ENCODE data around the gene SPDL1. TPM values are rescaled to one million over a fixed set of nuclear protein-coding genes. Genes with fewer than 3 reads are reported as not detected.

SPDL1 gene
- total and polyA plus RNA-seq, 2 of the 8 experiments (the other 6 are each of a cell fraction or from before 2014, with no cell fraction given): 16.9 to 44.5 TPM

GRCh38 chr5:169649486-169649885, 65.9 kb downstream of the SPDL1 start:
- Histone ChIP-seq H3K36me3 (ENCODE audit: control insufficient read depth in 2 of 4, insufficient read depth in 4 of 4, low read length in 3 of 4) (no peaks in the 10 kb centered on the region), H3K27me3 (replicated peaks in 1 of 4; ENCODE audit: control insufficient read depth in 3 of 4, extremely low read depth in 1 of 4, insufficient read depth in 3 of 4, low read length in 3 of 4) (peaks cover 0 to 3% (median 0%) of the 10 kb centered on the region in 4 experiments; a peak in 1 of 7 replicates), H3K79me2 (ENCODE audit: control insufficient read depth in 1 of 2, insufficient read depth in 2 of 2, low read length in 2 of 2) (no peaks in the 10 kb centered on the region), H3K4me3 (ENCODE audit: extremely low read depth in 1 of 4, insufficient read depth in 2 of 4, low read depth in 3 of 4, low read length in 4 of 4) (no peak overlapping the region), H2BK120ac (replicated peaks; ENCODE audit: low read depth, low read length) (no peak overlapping the region), H2BK15ac (ENCODE audit: low read length) (no peak overlapping the region), H2BK5ac (ENCODE audit: low read depth, low read length) (no peak overlapping the region), H3K23me2 (ENCODE audit: low read depth, low read length) (no peaks in the 10 kb centered on the region; the same call in 1 of the 2 replicates), H2AFZ (ENCODE audit: low read length) (no peak overlapping the region), H3K9me3 (ENCODE audit: insufficient read depth in 2 of 2, low read depth in 1 of 2, low read length in 1 of 2) (no peaks in the 10 kb centered on the region), H3K27ac (ENCODE audit: low read depth, low read length) (no peak overlapping the region), H4K91ac (replicated peaks; ENCODE audit: insufficient read length, low read length) (no peak overlapping the region), H2BK12ac (ENCODE audit: low read depth, low read length) (no peak overlapping the region), H3K4me1 (replicated peaks in 1 of 4; ENCODE audit: control insufficient read depth in 3 of 4, insufficient read depth in 4 of 4, low read length in 3 of 4) (no peaks in the 10 kb centered on the region), H2BK20ac (ENCODE audit: low read length) (no peak overlapping the region), H3K79me1 (ENCODE audit: low read depth, low read length) (no peaks in the 10 kb centered on the region), H4K5ac (ENCODE audit: insufficient read length, low read depth, low read length) (no peak overlapping the region), H3K14ac (ENCODE audit: insufficient read length) (no peak overlapping the region), H3K18ac (ENCODE audit: extremely low read depth, low read length) (no peak overlapping the region), H3K4ac (replicated peaks; ENCODE audit: insufficient read length, low read depth, low read length) (no peak overlapping the region), H3K56ac (replicated peaks; ENCODE audit: insufficient read length, low read depth, low read length) (no peak overlapping the region), H4K8ac (ENCODE audit: extremely low read depth, insufficient read depth, low read length) (no peak overlapping the region), H4K20me1 (replicated peaks in 1 of 2; ENCODE audit: control insufficient read depth in 1 of 2, insufficient read depth in 2 of 2, low read length in 2 of 2) (no peaks in the 10 kb centered on the region), H2AK5ac (ENCODE audit: low read depth, low read length) (no peak overlapping the region), H3K9ac (replicated peaks in 1 of 4; ENCODE audit: extremely low read depth in 1 of 4, low read depth in 3 of 4, low read length in 3 of 4) (no peak overlapping the region), H3K23ac (ENCODE audit: insufficient read length) (no peak overlapping the region), H3K4me2 (ENCODE audit: insufficient read depth in 1 of 2, low read depth in 2 of 2, low read length in 2 of 2) (no peak overlapping the region)
- no peak for FAIRE-seq
- ChIA-PET POLR2A (ENCODE audit: partially characterized antibody) (no interaction called here), CTCF (ENCODE audit: partially characterized antibody) (no interaction called here)
- DNase-seq (ENCODE audit: low read depth in 1 of 2, low spot score in 2 of 2): no peak
- WGBS, 2 experiments (ENCODE audit: extremely low coverage in 1 of 2, insufficient coverage in 1 of 2, insufficient read length in 1 of 2, insufficient replicate concordance in 2 of 2, low coverage in 1 of 2, low lambda C conversion rate in 2 of 2, missing lambda C conversion rate in 1 of 2): 98% methylated on average over 7 of the region's 7 CpGs; no CpG with 5 or more reads in 1 of the 2 experiments
- TF ChIP-seq TCF12 (IDR thresholded peaks at IDR 0.05; ENCODE audit: low read depth, low read length) (no peak), SIN3A (conservative IDR thresholded peaks at IDR 0.05 in 1 of 2, IDR thresholded peaks at IDR 0.05 in 1 of 2; ENCODE audit: low read depth in 1 of 2, low read length in 2 of 2) (no peak), SAP30 (IDR thresholded peaks at IDR 0.05; ENCODE audit: insufficient read depth, insufficient replicate concordance, low read length) (no peak), RNF2 (IDR thresholded peaks at IDR 0.05; ENCODE audit: borderline replicate concordance, low read depth, low read length, missing control alignments, poor library complexity, severe bottlenecking) (no peak), SP4 (IDR thresholded peaks at IDR 0.05; ENCODE audit: low read length) (no peak), CBX5 (IDR thresholded peaks at IDR 0.05; ENCODE audit: low read depth, low read length) (no peak), POLR2AphosphoS5 (IDR thresholded peaks at IDR 0.05; ENCODE audit: low read depth, low read length) (no peak), ATF2 (IDR thresholded peaks at IDR 0.05; ENCODE audit: low read length) (no peak), RFX5 (IDR thresholded peaks at IDR 0.05; ENCODE audit: borderline replicate concordance, low read depth, low read length) (no peak), SP2 (IDR thresholded peaks at IDR 0.05; ENCODE audit: low read length) (no peak), GABPA (IDR thresholded peaks at IDR 0.05; ENCODE audit: borderline replicate concordance, insufficient read depth, low read length) (no peak), RBBP5 (IDR thresholded peaks at IDR 0.05; ENCODE audit: borderline replicate concordance, low read depth, low read length) (no peak)
